Hepatocyte (in vitro differentiated cells): Measurements from ENCODE around the gene ZDHHC14.

ENCODE experiments used
- CTCF ChIP-seq: fragments of 200-600 bp; sonication (generic); IDR thresholded peaks from 2 replicates; pipeline ENCODE4 v1.5.1; 2016; ENCODE audit warnings: antibody characterized with exemption, mild to moderate bottlenecking; ENCODE audit not compliant: poor library complexity
- EZH2 ChIP-seq: fragments of 200-600 bp; sonication (generic); IDR thresholded peaks from 2 replicates; pipeline ENCODE4 v1.6.1; 2016; ENCODE audit warnings: antibody characterized with exemption, mild to moderate bottlenecking, borderline replicate concordance
- EZH2phosphoT487 ChIP-seq: fragments of 200-600 bp; sonication (generic); IDR thresholded peaks from one replicate; pipeline ENCODE4 v1.6.1; 2018; ENCODE audit warnings: antibody characterized with exemption, mild to moderate bottlenecking, low read depth, moderate library complexity; ENCODE audit not compliant: unreplicated experiment, severe bottlenecking

DNA sequence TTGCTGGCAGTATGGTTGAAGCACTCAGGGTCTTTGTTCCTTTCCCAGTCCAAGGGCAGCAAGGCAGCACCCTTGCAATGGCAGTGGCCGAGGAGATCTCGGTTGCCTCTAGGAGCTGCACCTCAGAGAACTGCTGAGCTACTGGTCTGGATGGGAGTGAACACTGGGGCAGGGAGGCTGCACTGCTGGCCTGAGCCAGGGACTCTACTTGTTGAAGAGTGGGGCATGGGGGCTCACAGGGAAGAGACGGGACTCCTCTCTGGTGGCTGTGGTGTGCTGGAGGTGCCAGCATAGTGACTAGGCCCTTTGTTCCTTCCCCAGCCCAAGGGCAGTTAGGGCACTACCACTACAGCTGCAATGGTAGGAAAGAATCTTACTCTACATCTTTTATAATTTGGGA, 203.0 kb downstream of the ZDHHC14 start:
- TF ChIP-seq EZH2 (no peak), EZH2phosphoT487 (no peak), CTCF (no peak)
